RWPE2 (cell line): ENCODE measurements around the gene NCAM2.
"Not testable (repeated sequence)": the region's sequence is repeated elsewhere in the genome, so short reads cannot be mapped to it uniquely, and the experiment has no call there.

ENCODE experiments used
- ATAC-seq: fragments of 200-7000 bp; cut with Tn5 transposase; 3 replicates; pipeline ENCODE4 v1.9.1; 2021; ENCODE audit warnings: low read depth
- DNase-seq: peaks from one replicate; pipeline ENCODE4 v3.0.0-alpha.2; 2020; ENCODE audit warnings: low spot score
- H3K27ac ChIP-seq: fragments of 450-650 bp; 2 replicates; pipeline ENCODE4 v1.5.1; 2017; ENCODE audit warnings: mild to moderate bottlenecking; ENCODE audit not compliant: poor library complexity, severe bottlenecking
- H3K27me3 ChIP-seq: fragments of 250-450 bp; sonication (Bioruptor Pico); 2 replicates; pipeline ENCODE4 v1.5.1; 2021; ENCODE audit warnings: mild to moderate bottlenecking, moderate library complexity; ENCODE audit not compliant: insufficient read depth, poor library complexity, severe bottlenecking
- H3K36me3 ChIP-seq: fragments of 250-450 bp; sonication (Bioruptor Pico); 2 replicates; pipeline ENCODE4 v1.5.1; 2020; ENCODE audit warnings: low read depth, mild to moderate bottlenecking, moderate library complexity
- H3K4me1 ChIP-seq: fragments of 250-450 bp; sonication (Bioruptor Pico); 2 replicates; pipeline ENCODE4 v1.5.1; 2021; ENCODE audit warnings: mild to moderate bottlenecking, moderate library complexity; ENCODE audit not compliant: insufficient read depth, poor library complexity, severe bottlenecking
- H3K4me3 ChIP-seq: fragments of 250-450 bp; sonication (Bioruptor Pico); 2 replicates; pipeline ENCODE4 v1.5.1; 2021; ENCODE audit warnings: mild to moderate bottlenecking, moderate library complexity; ENCODE audit not compliant: severe bottlenecking
- H3K9me3 ChIP-seq: fragments of 250-450 bp; sonication (Bioruptor Pico); 2 replicates; pipeline ENCODE4 v1.5.1; 2021; ENCODE audit warnings: mild to moderate bottlenecking, moderate library complexity; ENCODE audit not compliant: severe bottlenecking
- CTCF ChIP-seq: fragments of 450-650 bp; IDR thresholded peaks from one replicate; pipeline ENCODE4 v1.5.1; 2017; ENCODE audit warnings: mild to moderate bottlenecking, moderate library complexity; ENCODE audit not compliant: poor library complexity, severe bottlenecking

Gene NCAM2

DNA sequence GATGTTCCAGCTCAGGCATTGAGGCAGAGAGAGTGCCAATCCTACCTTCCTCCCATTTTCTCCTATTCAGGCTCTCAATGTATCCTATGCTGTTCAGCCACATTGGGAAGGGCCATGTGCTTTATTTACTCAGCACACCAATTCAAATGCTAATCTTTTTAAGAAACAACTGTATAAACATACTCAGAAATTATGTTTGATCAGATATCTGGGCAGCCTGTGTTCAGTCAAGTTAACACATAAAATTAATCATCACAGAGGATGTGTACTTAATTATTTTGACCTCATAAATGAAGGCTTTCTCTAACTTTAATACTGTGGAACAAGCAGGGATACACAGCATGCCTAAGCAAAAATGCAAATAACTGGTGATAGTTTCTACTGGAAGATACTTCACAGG, 149.8 kb downstream of the NCAM2 start:
- no peak for TF ChIP-seq CTCF
- no peak overlapping the region for H3K27ac ChIP-seq
- H3K36me3 ChIP-seq: no peaks in the 10 kb centered on the region
- H3K4me1 ChIP-seq: no peaks in the 10 kb centered on the region
- peaks cover 3% of the 10 kb centered on the region for H3K27me3 ChIP-seq
- DNase-seq: no peak
- ATAC-seq: no peak
- no peak overlapping the region for H3K4me3 ChIP-seq
- H3K9me3 ChIP-seq: no peaks in the 10 kb centered on the region

DNA sequence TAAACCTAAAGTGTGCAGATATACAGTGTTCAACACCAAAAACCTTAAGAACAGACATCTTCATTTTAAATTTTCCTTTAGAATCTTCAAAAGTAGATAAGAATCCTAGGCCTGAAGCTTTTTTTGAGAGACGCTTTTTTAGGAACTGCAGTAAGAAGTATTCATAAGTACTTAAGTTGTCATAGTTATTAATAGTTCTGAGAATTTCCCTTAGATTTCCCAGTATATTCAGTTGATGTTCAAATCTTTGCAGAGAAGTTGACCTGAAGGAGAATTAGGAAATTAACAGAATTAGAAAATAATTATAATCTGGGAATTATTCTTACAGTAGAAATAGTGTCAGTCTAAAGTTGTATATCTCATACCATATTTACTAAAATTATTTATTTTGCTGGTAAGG, 150.3 kb downstream of the NCAM2 start:
- no peaks in the 10 kb centered on the region for H3K4me1 ChIP-seq
- no peak for TF ChIP-seq CTCF
- H3K4me3 ChIP-seq: no peak overlapping the region
- H3K9me3 ChIP-seq: no peaks in the 10 kb centered on the region
- no peak for ATAC-seq
- H3K27me3 ChIP-seq: peaks cover 3% of the 10 kb centered on the region
- no peak for DNase-seq
- no peaks in the 10 kb centered on the region for H3K36me3 ChIP-seq
- H3K27ac ChIP-seq: no peak overlapping the region

GRCh38 chr21:21149445-21149844, 151.2 kb downstream of the NCAM2 start:
- not testable (repeated sequence) for H3K27me3 ChIP-seq, H3K4me3 ChIP-seq, H3K4me1 ChIP-seq, H3K9me3 ChIP-seq, H3K36me3 ChIP-seq, ATAC-seq, H3K27ac ChIP-seq, DNase-seq

- no peak for TF ChIP-seq CTCF
- no peaks in the 10 kb centered on the region for H3K4me1 ChIP-seq
- H3K36me3 ChIP-seq: no peaks in the 10 kb centered on the region
- H3K4me3 ChIP-seq: no peak overlapping the region
- peaks cover 3% of the 10 kb centered on the region for H3K27me3 ChIP-seq
- no peak overlapping the region for H3K27ac ChIP-seq
- H3K9me3 ChIP-seq: no peaks in the 10 kb centered on the region
- no peak for DNase-seq
- ATAC-seq: no peak
Measured at GRCh38 chr21:21151231-21151630, 153.0 kb downstream of the NCAM2 start.

DNA sequence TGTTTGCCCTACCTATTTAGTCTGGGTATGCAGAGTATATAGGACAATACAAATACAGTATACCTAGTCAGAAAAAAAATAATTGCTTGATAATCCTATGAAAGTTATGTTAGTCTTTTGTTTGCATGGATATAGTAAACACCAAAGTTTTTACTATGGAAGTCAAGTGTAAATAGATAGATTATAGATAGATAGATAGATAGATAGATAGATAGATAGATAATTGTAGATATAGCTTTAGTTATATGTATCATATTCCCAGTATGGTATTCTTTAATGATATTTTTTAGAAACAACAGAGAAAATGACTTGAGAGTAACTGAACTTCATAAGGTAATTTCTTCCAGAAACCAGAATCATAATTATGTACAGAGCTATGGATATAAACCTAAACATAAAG, 158.2 kb downstream of the NCAM2 start:
- H3K4me3 ChIP-seq: no peak overlapping the region
- no peak for TF ChIP-seq CTCF
- H3K27me3 ChIP-seq: peaks cover 3% of the 10 kb centered on the region
- no peaks in the 10 kb centered on the region for H3K36me3 ChIP-seq
- no peak for ATAC-seq
- no peaks in the 10 kb centered on the region for H3K4me1 ChIP-seq
- H3K9me3 ChIP-seq: no peaks in the 10 kb centered on the region
- no peak overlapping the region for H3K27ac ChIP-seq
- DNase-seq: no peak
